Suprapubic skin (tissue), 4 donors: ENCODE results near the gene PRRX2.

Experiments
- POLR2A ChIP-seq, 2 donors: fragments of 450-650 bp; IDR thresholded peaks; one replicate each; pipeline ENCODE4 v1.6.1; 2017; ENCODE audit warnings: antibody characterized with exemption in 2 of 2, mild to moderate bottlenecking in 2 of 2, moderate library complexity in 2 of 2
- POLR2AphosphoS5 ChIP-seq, 3 donors: sonication (generic); formaldehyde crosslinking; IDR thresholded peaks; one replicate each; pipeline ENCODE4 v1.6.1; 2017; ENCODE audit warnings: antibody characterized with exemption in 3 of 3
- TF ChIP-seq, protein P1 (sequence below), 2 donors: fragments of 200-600 bp in 1 of 2; fragments of 450-650 bp in 1 of 2; sonication (generic) in 1 of 2; IDR thresholded peaks; one replicate each; pipeline ENCODE4 v1.5.1; 2016 to 2019; ENCODE audit warnings: antibody characterized with exemption in 2 of 2, mild to moderate bottlenecking in 1 of 2, moderate library complexity in 1 of 2

DNA sequence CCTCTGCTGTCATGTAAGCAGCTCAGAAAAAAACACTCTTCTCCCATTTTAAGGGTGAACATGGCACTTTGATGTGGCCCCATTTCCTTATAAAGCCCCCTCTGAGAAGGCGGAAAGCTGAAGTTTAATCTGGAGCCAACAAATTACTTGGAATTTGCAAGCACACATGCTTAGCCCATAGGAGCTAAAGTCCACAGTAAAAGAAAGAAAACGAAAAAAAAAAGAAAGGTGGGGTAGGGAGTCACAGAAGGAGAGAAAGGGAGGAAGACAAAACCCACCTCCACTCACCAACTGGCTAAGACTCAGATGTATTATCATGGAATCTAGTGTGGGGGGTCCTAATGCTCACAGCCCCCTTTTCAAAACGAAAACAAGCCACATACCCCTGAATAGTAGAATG, 30.4 kb downstream of the PRRX2 start:
- TF ChIP-seq, protein P1, sequence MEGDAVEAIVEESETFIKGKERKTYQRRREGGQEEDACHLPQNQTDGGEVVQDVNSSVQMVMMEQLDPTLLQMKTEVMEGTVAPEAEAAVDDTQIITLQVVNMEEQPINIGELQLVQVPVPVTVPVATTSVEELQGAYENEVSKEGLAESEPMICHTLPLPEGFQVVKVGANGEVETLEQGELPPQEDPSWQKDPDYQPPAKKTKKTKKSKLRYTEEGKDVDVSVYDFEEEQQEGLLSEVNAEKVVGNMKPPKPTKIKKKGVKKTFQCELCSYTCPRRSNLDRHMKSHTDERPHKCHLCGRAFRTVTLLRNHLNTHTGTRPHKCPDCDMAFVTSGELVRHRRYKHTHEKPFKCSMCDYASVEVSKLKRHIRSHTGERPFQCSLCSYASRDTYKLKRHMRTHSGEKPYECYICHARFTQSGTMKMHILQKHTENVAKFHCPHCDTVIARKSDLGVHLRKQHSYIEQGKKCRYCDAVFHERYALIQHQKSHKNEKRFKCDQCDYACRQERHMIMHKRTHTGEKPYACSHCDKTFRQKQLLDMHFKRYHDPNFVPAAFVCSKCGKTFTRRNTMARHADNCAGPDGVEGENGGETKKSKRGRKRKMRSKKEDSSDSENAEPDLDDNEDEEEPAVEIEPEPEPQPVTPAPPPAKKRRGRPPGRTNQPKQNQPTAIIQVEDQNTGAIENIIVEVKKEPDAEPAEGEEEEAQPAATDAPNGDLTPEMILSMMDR (IDR thresholded peaks at IDR 0.05) = no peak
- TF ChIP-seq POLR2A (IDR thresholded peaks at IDR 0.05) (no peak), POLR2AphosphoS5 (IDR thresholded peaks at IDR 0.05) (no peak)
